DND-41 (cell line): Measurements from ENCODE around the gene TMEM86B.

ENCODE experiments used
- CTCF ChIP-seq: IDR thresholded peaks from 2 replicates; pipeline ENCODE4 v1.5.1; 2012; ENCODE audit warnings: borderline replicate concordance, low read length, moderate library complexity, mild to moderate bottlenecking; ENCODE audit not compliant: poor library complexity, severe bottlenecking; ENCODE audit errors: extremely low read depth
- EZH2 ChIP-seq: IDR thresholded peaks from 3 replicates; pipeline ENCODE4 v1.6.1; 2012; ENCODE audit warnings: borderline replicate concordance, low read depth, mild to moderate bottlenecking, moderate library complexity, low read length, inconsistent platforms; ENCODE audit not compliant: severe bottlenecking

- TF ChIP-seq CTCF (no peak), EZH2 (no peak)
Observed at GRCh38 chr19:55250262-55251036, 21.9 kb upstream of the TMEM86B start.
